ENCODE data around the gene MIGA2. TPM values are rescaled to one million over a fixed set of nuclear protein-coding genes. Genes with fewer than 3 reads are reported as not detected.
A peak's percentile ranks its signal among the peaks of the same experiment; 100 is the strongest.

The MIGA2 gene
- total RNA-seq, 6 experiments from 2014 or later = 9.1 to 16.4 (median 10.8) TPM

DNA sequence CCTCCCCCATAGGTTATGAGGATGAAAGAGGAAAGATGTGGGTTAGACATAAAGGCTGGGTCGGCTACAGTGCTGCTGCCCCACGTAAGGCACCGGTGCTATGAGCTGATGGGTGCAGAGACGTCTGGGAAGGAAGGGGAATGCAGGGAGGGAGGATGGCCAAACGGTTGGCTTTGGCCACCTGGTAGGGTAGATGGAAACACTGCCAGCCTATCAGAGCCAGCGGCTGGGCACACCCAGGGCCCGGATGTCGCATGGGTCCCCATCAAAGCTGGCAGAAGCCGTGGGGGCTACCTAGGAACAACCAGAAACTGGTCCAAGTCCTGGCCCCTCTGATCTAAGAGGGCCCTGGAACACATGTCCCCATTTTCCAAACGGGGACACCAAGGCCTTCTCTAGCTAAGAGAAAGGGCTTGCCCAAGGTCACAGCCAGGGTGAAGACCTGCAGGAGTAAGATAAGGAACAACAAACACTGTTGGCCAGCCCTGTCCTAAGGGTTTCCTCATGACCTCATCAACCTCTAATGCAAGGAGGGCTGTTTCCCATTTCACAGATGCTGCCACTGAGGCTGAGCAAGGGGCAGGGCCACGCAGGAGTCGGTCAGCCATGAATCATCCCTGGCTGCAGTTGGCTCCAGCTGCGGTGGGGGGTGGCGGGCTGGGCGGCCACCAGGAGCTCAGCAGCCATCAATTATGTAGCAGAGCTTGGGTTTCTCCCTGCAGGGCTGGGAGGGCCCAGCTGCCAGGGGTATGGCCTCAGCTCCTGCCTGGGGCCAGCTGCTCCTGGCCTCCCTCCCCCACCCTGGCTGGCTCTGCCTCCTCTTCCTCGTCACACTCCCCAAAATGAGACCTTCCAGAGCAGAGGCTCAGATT is 13.2 kb upstream of the MIGA2 start:
- no peak for ATAC-seq
- intact Hi-C loops (cut with DNase I) = no loop called here
- no peak overlapping the region for H3K27ac ChIP-seq
- peaks cover 0 to 10% (median 2%) of the 10 kb centered on the region in 4 donors for H3K4me1 ChIP-seq
- WGBS (ENCODE audit: insufficient coverage, low coverage, low lambda C conversion rate, missing lambda C conversion rate) = 74% methylated on average over 7 of the region's 16 CpGs
- H3K4me3 ChIP-seq = no peak overlapping the region
- no peak for DNase-seq
- H3K9me3 ChIP-seq = no peaks in the 10 kb centered on the region
- H3K36me3 ChIP-seq = no peaks in the 10 kb centered on the region
- TF ChIP-seq POLR2A (IDR thresholded peaks at IDR 0.05) = no peak
- TF ChIP-seq, protein P1, sequence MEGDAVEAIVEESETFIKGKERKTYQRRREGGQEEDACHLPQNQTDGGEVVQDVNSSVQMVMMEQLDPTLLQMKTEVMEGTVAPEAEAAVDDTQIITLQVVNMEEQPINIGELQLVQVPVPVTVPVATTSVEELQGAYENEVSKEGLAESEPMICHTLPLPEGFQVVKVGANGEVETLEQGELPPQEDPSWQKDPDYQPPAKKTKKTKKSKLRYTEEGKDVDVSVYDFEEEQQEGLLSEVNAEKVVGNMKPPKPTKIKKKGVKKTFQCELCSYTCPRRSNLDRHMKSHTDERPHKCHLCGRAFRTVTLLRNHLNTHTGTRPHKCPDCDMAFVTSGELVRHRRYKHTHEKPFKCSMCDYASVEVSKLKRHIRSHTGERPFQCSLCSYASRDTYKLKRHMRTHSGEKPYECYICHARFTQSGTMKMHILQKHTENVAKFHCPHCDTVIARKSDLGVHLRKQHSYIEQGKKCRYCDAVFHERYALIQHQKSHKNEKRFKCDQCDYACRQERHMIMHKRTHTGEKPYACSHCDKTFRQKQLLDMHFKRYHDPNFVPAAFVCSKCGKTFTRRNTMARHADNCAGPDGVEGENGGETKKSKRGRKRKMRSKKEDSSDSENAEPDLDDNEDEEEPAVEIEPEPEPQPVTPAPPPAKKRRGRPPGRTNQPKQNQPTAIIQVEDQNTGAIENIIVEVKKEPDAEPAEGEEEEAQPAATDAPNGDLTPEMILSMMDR (IDR thresholded peaks at IDR 0.05) = no peak
- no peaks in the 10 kb centered on the region for H3K27me3 ChIP-seq

DNA sequence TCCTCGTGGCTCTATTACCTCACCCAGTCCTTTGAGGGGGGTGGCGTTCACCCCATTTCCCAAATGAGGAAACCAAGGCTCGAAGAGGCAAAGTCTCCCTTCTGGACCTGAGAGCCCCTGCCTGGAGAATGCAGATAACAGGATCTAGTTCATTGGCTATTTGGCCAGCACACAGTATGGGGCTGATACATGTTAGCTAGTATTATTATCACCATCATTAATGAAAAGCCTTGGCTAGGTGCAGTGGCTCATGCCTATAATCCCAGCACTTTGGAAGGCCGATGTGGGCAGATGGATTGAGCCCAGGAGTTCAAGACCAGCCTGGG is 12.6 kb upstream of the MIGA2 start:
- no peak overlapping the region for H3K27ac ChIP-seq
- no peaks in the 10 kb centered on the region for H3K36me3 ChIP-seq
- TF ChIP-seq, protein P1 (IDR thresholded peaks at IDR 0.05) = no peak
- no peak for TF ChIP-seq POLR2A (IDR thresholded peaks at IDR 0.05)
- no peak overlapping the region for H3K4me3 ChIP-seq
- ATAC-seq = no peak
- WGBS (ENCODE audit: insufficient coverage, low coverage, low lambda C conversion rate, missing lambda C conversion rate) = 77% methylated on average over 3 of the region's 4 CpGs
- intact Hi-C loops (cut with DNase I) = no loop called here
- no peaks in the 10 kb centered on the region for H3K9me3 ChIP-seq
- no peaks in the 10 kb centered on the region for H3K27me3 ChIP-seq
- H3K4me1 ChIP-seq = peaks cover 0 to 14% (median 4%) of the 10 kb centered on the region in 4 donors
- DNase-seq = no peak

DNA sequence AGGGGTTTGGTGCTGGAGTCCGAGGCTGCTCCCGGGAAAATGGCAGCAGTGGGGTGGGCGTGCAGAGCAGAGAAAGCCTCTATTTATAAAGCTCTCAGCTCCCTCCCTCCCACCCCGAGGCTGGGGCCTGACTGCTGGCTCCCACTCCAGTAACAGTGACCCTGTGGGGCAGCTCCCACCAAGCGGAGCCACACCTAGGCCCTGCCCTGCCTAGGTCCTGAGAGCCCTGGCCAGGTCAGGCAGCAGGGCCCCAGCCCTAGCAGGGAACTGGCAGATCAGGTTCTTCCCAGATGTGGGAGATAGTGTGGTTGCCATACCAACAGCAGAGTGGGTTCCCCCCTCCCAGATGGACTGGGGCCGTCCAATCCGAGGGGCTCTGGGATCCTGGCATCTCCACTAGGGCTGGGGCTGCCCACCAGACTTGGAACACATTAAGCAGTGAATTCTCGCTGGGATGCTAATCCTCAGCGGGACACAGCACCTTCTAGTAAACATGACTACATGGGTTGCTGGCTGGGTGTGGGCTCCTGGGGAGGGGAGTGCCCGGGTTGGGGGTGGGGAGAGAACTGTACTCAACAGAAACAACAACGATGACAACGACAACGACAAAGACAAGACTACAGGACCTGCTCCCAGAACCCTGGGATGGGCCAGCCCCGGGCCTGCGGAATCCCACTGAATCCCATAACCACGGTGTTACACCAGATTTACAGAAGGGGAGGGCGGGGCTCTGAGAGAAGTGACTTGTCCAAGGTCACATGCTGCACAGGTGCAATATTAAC is 9.8 kb upstream of the MIGA2 start:
- Histone ChIP-seq H3K4me1 (peaks cover 0 to 15% (median 5%) of the 10 kb centered on the region in 4 donors), H3K27me3 (no peaks in the 10 kb centered on the region), H3K27ac (no peak overlapping the region), H3K9me3 (no peaks in the 10 kb centered on the region), H3K36me3 (no peaks in the 10 kb centered on the region), H3K4me3 (no peak overlapping the region)
- peak in 1 of 3 donors; percentile 46 for DNase-seq
- 55% methylated on average over 5 of the region's 17 CpGs for WGBS (ENCODE audit: insufficient coverage, low coverage, low lambda C conversion rate, missing lambda C conversion rate)
- intact Hi-C loops (cut with DNase I) = no loop called here
- no peak for ATAC-seq
- TF ChIP-seq POLR2A (IDR thresholded peaks at IDR 0.05) = no peak
- TF ChIP-seq, protein P1 (IDR thresholded peaks at IDR 0.05) = no peak

- intact Hi-C loops (cut with DNase I) = no loop called here
- TF ChIP-seq POLR2A (IDR thresholded peaks at IDR 0.05) = no peak
- TF ChIP-seq, protein P1 (IDR thresholded peaks at IDR 0.05) = no peak
- no peaks in the 10 kb centered on the region for H3K36me3 ChIP-seq
- H3K9me3 ChIP-seq = no peaks in the 10 kb centered on the region
- H3K27me3 ChIP-seq = no peaks in the 10 kb centered on the region
- H3K4me1 ChIP-seq = peaks cover 0 to 15% (median 5%) of the 10 kb centered on the region in 4 donors
- WGBS (ENCODE audit: insufficient coverage, low coverage, low lambda C conversion rate, missing lambda C conversion rate) = 30% methylated on average over 7 of the region's 9 CpGs
- DNase-seq (no peak), ATAC-seq (no peak)
- H3K4me3 ChIP-seq = peak overlapping the region; percentile 72 to 84 (median 82)
- no peak overlapping the region for H3K27ac ChIP-seq
Measured at GRCh38 chr9:129027224-129027684, 9.2 kb upstream of the MIGA2 start.
